ENCODE measurements around the gene TBC1D22B. TPM values are rescaled to one million over a fixed set of nuclear protein-coding genes. Genes with fewer than 3 reads are reported as not detected.
A peak's percentile ranks its signal among the peaks of the same experiment; 100 is the strongest.

TBC1D22B gene
- total RNA-seq, 2 donors from 2014 or later: 7.7 to 11.6 TPM

- DNase-seq (ENCODE audit: low spot score): no peak
- no peak for ATAC-seq (ENCODE audit: insufficient number of reproducible peaks, low FRiP score, low read depth)
- peaks cover 4 to 8% of the 10 kb centered on the region in 2 donors for H3K4me1 ChIP-seq (ENCODE audit: control insufficient read depth in 1 of 2, low read depth in 2 of 2)
- no peak overlapping the region for H3K4me3 ChIP-seq
- TF ChIP-seq CTCF (IDR thresholded peaks at IDR 0.05): no peak
- no peaks in the 10 kb centered on the region for H3K9me3 ChIP-seq
- H3K27ac ChIP-seq: no peak overlapping the region
- no peaks in the 10 kb centered on the region for H3K36me3 ChIP-seq
- no peaks in the 10 kb centered on the region for H3K27me3 ChIP-seq (replicated peaks; ENCODE audit: insufficient read depth)
These were observed 4.0 kb upstream of the TBC1D22B start for GRCh38 chr6:37253486-37254007.

GRCh38 chr6:37254881-37255280, 2.7 kb upstream of the TBC1D22B start:
- TF ChIP-seq CTCF (IDR thresholded peaks at IDR 0.05): no peak
- Histone ChIP-seq H3K4me1 (ENCODE audit: control insufficient read depth in 1 of 2, low read depth in 2 of 2) (peaks cover 15 to 22% of the 10 kb centered on the region in 2 donors), H3K4me3 (no peak overlapping the region), H3K36me3 (no peaks in the 10 kb centered on the region), H3K9me3 (no peaks in the 10 kb centered on the region), H3K27ac (no peak overlapping the region), H3K27me3 (replicated peaks; ENCODE audit: insufficient read depth) (no peaks in the 10 kb centered on the region)
- ATAC-seq (ENCODE audit: insufficient number of reproducible peaks, low FRiP score, low read depth) (no peak), DNase-seq (ENCODE audit: low spot score) (no peak)

- peak overlapping the region in 1 of 2 donors; percentile 90 for H3K27ac ChIP-seq
- ATAC-seq (ENCODE audit: insufficient number of reproducible peaks, low FRiP score, low read depth): no peak
- H3K27me3 ChIP-seq (replicated peaks; ENCODE audit: insufficient read depth): no peaks in the 10 kb centered on the region
- H3K9me3 ChIP-seq: no peaks in the 10 kb centered on the region
- no peak for TF ChIP-seq CTCF (IDR thresholded peaks at IDR 0.05)
- DNase-seq (ENCODE audit: low spot score): no peak
- no peaks in the 10 kb centered on the region for H3K36me3 ChIP-seq
- H3K4me1 ChIP-seq (ENCODE audit: control insufficient read depth in 1 of 2, low read depth in 2 of 2): peaks cover 18 to 27% of the 10 kb centered on the region in 2 donors
- peak overlapping the region; percentile 91 for H3K4me3 ChIP-seq
These were observed 766 bp upstream of the TBC1D22B start for GRCh38 chr6:37256692-37257319.

GRCh38 chr6:37257320-37257633, 295 bp upstream of the TBC1D22B start:
- no peak for DNase-seq (ENCODE audit: low spot score)
- no peaks in the 10 kb centered on the region for H3K27me3 ChIP-seq (replicated peaks; ENCODE audit: insufficient read depth)
- peak overlapping the region in 1 of 2 donors; percentile 90 for H3K27ac ChIP-seq
- no peak for ATAC-seq (ENCODE audit: insufficient number of reproducible peaks, low FRiP score, low read depth)
- peaks cover 18 to 31% of the 10 kb centered on the region in 2 donors for H3K4me1 ChIP-seq (ENCODE audit: control insufficient read depth in 1 of 2, low read depth in 2 of 2)
- no peaks in the 10 kb centered on the region for H3K36me3 ChIP-seq
- H3K9me3 ChIP-seq: no peaks in the 10 kb centered on the region
- TF ChIP-seq CTCF (IDR thresholded peaks at IDR 0.05): no peak
- H3K4me3 ChIP-seq: peak overlapping the region; percentile 91

GRCh38 chr6:37258405-37259105, 983 bp downstream of the TBC1D22B start:
- no peaks in the 10 kb centered on the region for H3K9me3 ChIP-seq
- H3K27ac ChIP-seq: peak overlapping the region; percentile 90 to 93
- H3K4me3 ChIP-seq: peak overlapping the region; percentile 91
- no peak for DNase-seq (ENCODE audit: low spot score)
- no peaks in the 10 kb centered on the region for H3K36me3 ChIP-seq
- H3K27me3 ChIP-seq (replicated peaks; ENCODE audit: insufficient read depth): no peaks in the 10 kb centered on the region
- H3K4me1 ChIP-seq (ENCODE audit: control insufficient read depth in 1 of 2, low read depth in 2 of 2): peaks cover 18 to 36% of the 10 kb centered on the region in 2 donors
- TF ChIP-seq CTCF (IDR thresholded peaks at IDR 0.05): no peak
- no peak for ATAC-seq (ENCODE audit: insufficient number of reproducible peaks, low FRiP score, low read depth)

Measured in thoracic aorta (tissue), 2 donors.